ENCODE results near the gene KLHL2.
"Not testable (repeated sequence)": the region's sequence is repeated elsewhere in the genome, so short reads cannot be mapped to it uniquely, and the experiment has no call there.

- not testable (repeated sequence) for TF ChIP-seq CTCF (conservative IDR thresholded peaks at IDR 0.05); EZH2 (IDR thresholded peaks at IDR 0.05; ENCODE audit: low read depth)
These were observed 52.4 kb downstream of the KLHL2 start for GRCh38 chr4:165259776-165260175.

Measured in PC-9 (cell line).